ENCODE data around the gene PEMT. TPM values are rescaled to one million over a fixed set of nuclear protein-coding genes. Genes with fewer than 3 reads are reported as not detected.

PEMT gene
- total RNA-seq, 4 donors from 2014 or later: 17.7 to 24.8 (median 20.6) TPM

GRCh38 chr17:17480593-17481148 lies 110.8 kb downstream of the PEMT start:
- H3K9me3 ChIP-seq: no peaks in the 10 kb centered on the region
- TF ChIP-seq POLR2AphosphoS5 (IDR thresholded peaks at IDR 0.05) (no peak), EP300 (IDR thresholded peaks at IDR 0.05) (no peak), CTCF (IDR thresholded peaks at IDR 0.05) (no peak), POLR2A (IDR thresholded peaks at IDR 0.05; ENCODE audit: low read depth) (no peak)
- H3K27me3 ChIP-seq: no peaks in the 10 kb centered on the region
- H3K4me3 ChIP-seq: no peak overlapping the region
- peaks cover 0 to 22% (median 7%) of the 10 kb centered on the region in 4 donors for H3K36me3 ChIP-seq
- WGBS: 78% methylated on average over 6 of the region's 6 CpGs
- intact Hi-C loops (cut with DNase I): no loop called here
- H3K4me1 ChIP-seq: peaks cover 50 to 68% (median 55%) of the 10 kb centered on the region in 4 donors
- DNase-seq (ENCODE audit: extremely low spot score): no peak
- H3K27ac ChIP-seq (replicated peaks in 1 of 4): no peak overlapping the region

- intact Hi-C loops (cut with DNase I): no loop called here
- Histone ChIP-seq H3K27ac (replicated peaks in 1 of 4) (no peak overlapping the region), H3K27me3 (no peaks in the 10 kb centered on the region), H3K4me1 (peaks cover 50 to 58% (median 53%) of the 10 kb centered on the region in 4 donors), H3K36me3 (peaks cover 0 to 14% (median 5%) of the 10 kb centered on the region in 4 donors), H3K9me3 (no peaks in the 10 kb centered on the region), H3K4me3 (no peak overlapping the region)
- WGBS: 92% methylated on average over 3 of the region's 3 CpGs
- TF ChIP-seq POLR2A (IDR thresholded peaks at IDR 0.05; ENCODE audit: low read depth) (no peak), EP300 (IDR thresholded peaks at IDR 0.05) (no peak), POLR2AphosphoS5 (IDR thresholded peaks at IDR 0.05) (no peak), CTCF (IDR thresholded peaks at IDR 0.05) (no peak)
- DNase-seq (ENCODE audit: extremely low spot score): no peak
Measured at GRCh38 chr17:17479209-17479608, 112.3 kb downstream of the PEMT start.

- intact Hi-C loops (cut with DNase I): loop anchor here (2.0 kb wide), 1 partner anchor 18 kb away; no protein-coding TSS in a partner anchor
- 1% methylated on average over 37 of the region's 47 CpGs for WGBS
- Histone ChIP-seq H3K4me1 (peaks cover 45 to 54% (median 49%) of the 10 kb centered on the region in 4 donors), H3K9me3 (no peaks in the 10 kb centered on the region), H3K27ac (replicated peaks in 1 of 4) (peak within 1 kb of the TSS; percentile 86 to 96 (median 90)), H3K27me3 (no peaks in the 10 kb centered on the region), H3K36me3 (peaks cover 0 to 14% (median 1%) of the 10 kb centered on the region in 4 donors), H3K4me3 (peak within 1 kb of the TSS; percentile 83 to 94 (median 88))
- peak; percentile 97 for DNase-seq (ENCODE audit: extremely low spot score)
- TF ChIP-seq EP300 (IDR thresholded peaks at IDR 0.05): no peak
- peak; percentile 85 to 95 for TF ChIP-seq POLR2AphosphoS5 (IDR thresholded peaks at IDR 0.05)
Measured at GRCh38 chr17:17476865-17477467, 114.5 kb downstream of the PEMT start, which contains the start of gene MED9. MED9 (plus strand) TSS chr17:17477000; CDS start chr17:17477042, 42 bp downstream.

GRCh38 chr17:17474341-17474740 lies 117.2 kb downstream of the PEMT start:
- no peak overlapping the region for H3K4me3 ChIP-seq
- H3K27me3 ChIP-seq: peaks cover 0 to 22% (median 0%) of the 10 kb centered on the region in 4 donors
- H3K27ac ChIP-seq (replicated peaks in 1 of 4): no peak overlapping the region
- no peak for DNase-seq (ENCODE audit: extremely low spot score)
- TF ChIP-seq POLR2AphosphoS5 (IDR thresholded peaks at IDR 0.05): no peak
- TF ChIP-seq CTCF (IDR thresholded peaks at IDR 0.05): no peak
- no peak for TF ChIP-seq POLR2A (IDR thresholded peaks at IDR 0.05; ENCODE audit: low read depth)
- peaks cover 0 to under 1% (median 0%) of the 10 kb centered on the region in 4 donors for H3K36me3 ChIP-seq
- no peaks in the 10 kb centered on the region for H3K9me3 ChIP-seq
- peaks cover 21 to 28% (median 26%) of the 10 kb centered on the region in 4 donors for H3K4me1 ChIP-seq
- intact Hi-C loops (cut with DNase I): no loop called here
- 71% methylated on average over 6 of the region's 7 CpGs for WGBS

- DNase-seq (ENCODE audit: extremely low spot score): no peak
- intact Hi-C loops (cut with DNase I): no loop called here
- H3K4me1 ChIP-seq: peaks cover 4 to 9% (median 6%) of the 10 kb centered on the region in 4 donors
- H3K4me3 ChIP-seq: no peak overlapping the region
- peaks cover 0 to 39% (median 0%) of the 10 kb centered on the region in 4 donors for H3K27me3 ChIP-seq
- H3K9me3 ChIP-seq: no peaks in the 10 kb centered on the region
- H3K27ac ChIP-seq (replicated peaks in 1 of 4): no peak overlapping the region
- TF ChIP-seq POLR2AphosphoS5 (IDR thresholded peaks at IDR 0.05) (no peak), CTCF (IDR thresholded peaks at IDR 0.05) (no peak), EP300 (IDR thresholded peaks at IDR 0.05) (no peak), POLR2A (IDR thresholded peaks at IDR 0.05; ENCODE audit: low read depth) (no peak)
- 56% methylated on average over 8 of the region's 8 CpGs for WGBS
- no peaks in the 10 kb centered on the region for H3K36me3 ChIP-seq
Measured at GRCh38 chr17:17472333-17472920, 119.1 kb downstream of the PEMT start.

Data from esophagus muscularis mucosa (tissue), 4 donors.